Subcutaneous adipose tissue (tissue), 4 donors: Measurements from ENCODE around the gene ATRIP. TPM values are rescaled to one million over a fixed set of nuclear protein-coding genes. Genes with fewer than 3 reads are reported as not detected.

Experiments used
- CTCF ChIP-seq: fragments of 450-650 bp; IDR thresholded peaks from one replicate; pipeline ENCODE4 v1.5.1; 2016; ENCODE audit warnings: low read depth, mild to moderate bottlenecking, control low read depth, antibody characterized with exemption, moderate library complexity
- total RNA-seq, 4 donors: library from RNA; depleted of rRNA; stranded (reverse); fragments of >200 nt; gene quantifications; one replicate each; pipeline ENCODE4 v1.1.0, GENCODE V29; 2016

The ATRIP gene
- total RNA-seq, 4 donors from 2014 or later = 4.1 to 10.7 (median 6.0) TPM

GRCh38 chr3:48501196-48501595 is 54.7 kb downstream of the ATRIP start:
- no peak for TF ChIP-seq CTCF

- no peak for TF ChIP-seq CTCF
Measured at GRCh38 chr3:48502121-48502520, 55.6 kb downstream of the ATRIP start.

- no peak for TF ChIP-seq CTCF
Measured at GRCh38 chr3:48502728-48503168, 56.2 kb downstream of the ATRIP start.

- no peak for TF ChIP-seq CTCF
Measured at GRCh38 chr3:48503401-48504050, 57.0 kb downstream of the ATRIP start.

GRCh38 chr3:48504051-48504946 is 57.8 kb downstream of the ATRIP start, which contains the start of gene SHISA5:
Gene SHISA5 (minus strand): TSS chr3:48504174. CDS start chr3:48504094, 80 bp downstream.
- no peak for TF ChIP-seq CTCF

- no peak for TF ChIP-seq CTCF
Measured at GRCh38 chr3:48505146-48505545, 58.6 kb downstream of the ATRIP start.

GRCh38 chr3:48505968-48506504 is 59.5 kb downstream of the ATRIP start:
- TF ChIP-seq CTCF = no peak
